Measurements from ENCODE around the gene ANKRD30B. TPM values are rescaled to one million over a fixed set of nuclear protein-coding genes. Genes with fewer than 3 reads are reported as not detected.

ANKRD30B gene
- total and polyA plus RNA-seq, 2 of the 8 experiments (the other 6 are each of a cell fraction or from before 2014, with no cell fraction given): not detected

GRCh38 chr18:14769381-14769780, 21.4 kb downstream of the ANKRD30B start:
- H3K4ac ChIP-seq (replicated peaks; ENCODE audit: insufficient read length, low read depth, low read length): no peak overlapping the region
- no peak overlapping the region for H2BK15ac ChIP-seq (ENCODE audit: low read length)
- H3K79me1 ChIP-seq (ENCODE audit: low read depth, low read length): no peaks in the 10 kb centered on the region
- peaks cover 32 to 37% of the 10 kb centered on the region in 2 experiments for H3K9me3 ChIP-seq (ENCODE audit: insufficient read depth in 2 of 2, low read depth in 1 of 2, low read length in 1 of 2)
- no peak overlapping the region for H3K9ac ChIP-seq (replicated peaks in 1 of 4; ENCODE audit: extremely low read depth in 1 of 4, low read depth in 3 of 4, low read length in 3 of 4)
- FAIRE-seq (no peak), DNase-seq (ENCODE audit: low read depth in 1 of 2, low spot score in 2 of 2) (no peak)
- no peaks in the 10 kb centered on the region for H3K79me2 ChIP-seq (ENCODE audit: control insufficient read depth in 1 of 2, insufficient read depth in 2 of 2, low read length in 2 of 2)
- H2BK20ac ChIP-seq (ENCODE audit: low read length): no peak overlapping the region
- no peak overlapping the region for H2AFZ ChIP-seq (ENCODE audit: low read length)
- no peak overlapping the region for H3K23ac ChIP-seq (ENCODE audit: insufficient read length)
- H3K4me1 ChIP-seq (replicated peaks in 1 of 4; ENCODE audit: control insufficient read depth in 3 of 4, insufficient read depth in 4 of 4, low read length in 3 of 4): no peaks in the 10 kb centered on the region
- no peak overlapping the region for H3K56ac ChIP-seq (replicated peaks; ENCODE audit: insufficient read length, low read depth, low read length)
- H3K27ac ChIP-seq (ENCODE audit: low read depth, low read length): no peak overlapping the region
- H3K18ac ChIP-seq (ENCODE audit: extremely low read depth, low read length): no peak overlapping the region
- H3K23me2 ChIP-seq (ENCODE audit: low read depth, low read length): no peaks in the 10 kb centered on the region
- ChIA-PET CTCF (ENCODE audit: partially characterized antibody) (no interaction called here), POLR2A (ENCODE audit: partially characterized antibody) (no interaction called here)
- no peak overlapping the region for H2BK120ac ChIP-seq (replicated peaks; ENCODE audit: low read depth, low read length)
- no peak overlapping the region for H2AK5ac ChIP-seq (ENCODE audit: low read depth, low read length)
- H4K20me1 ChIP-seq (replicated peaks in 1 of 2; ENCODE audit: control insufficient read depth in 1 of 2, insufficient read depth in 2 of 2, low read length in 2 of 2): no peaks in the 10 kb centered on the region
- no peak overlapping the region for H3K4me2 ChIP-seq (ENCODE audit: insufficient read depth in 1 of 2, low read depth in 2 of 2, low read length in 2 of 2)
- no peak overlapping the region for H4K8ac ChIP-seq (ENCODE audit: extremely low read depth, insufficient read depth, low read length)
- H3K14ac ChIP-seq (ENCODE audit: insufficient read length): no peak overlapping the region
- H3K27me3 ChIP-seq (replicated peaks in 1 of 4; ENCODE audit: control insufficient read depth in 3 of 4, extremely low read depth in 1 of 4, insufficient read depth in 3 of 4, low read length in 3 of 4): no peaks in the 10 kb centered on the region
- H4K5ac ChIP-seq (ENCODE audit: insufficient read length, low read depth, low read length): no peak overlapping the region
- no peak overlapping the region for H4K91ac ChIP-seq (replicated peaks; ENCODE audit: insufficient read length, low read length)
- H3K4me3 ChIP-seq (ENCODE audit: extremely low read depth in 1 of 4, insufficient read depth in 2 of 4, low read depth in 3 of 4, low read length in 4 of 4): no peak overlapping the region
- 90% methylated on average over 2 of the region's 2 CpGs; no CpG with 5 or more reads in 1 of the 2 experiments for WGBS, 2 experiments (ENCODE audit: extremely low coverage in 1 of 2, insufficient coverage in 1 of 2, insufficient read length in 1 of 2, insufficient replicate concordance in 2 of 2, low coverage in 1 of 2, low lambda C conversion rate in 2 of 2, missing lambda C conversion rate in 1 of 2)
- no peak overlapping the region for H2BK5ac ChIP-seq (ENCODE audit: low read depth, low read length)
- no peak overlapping the region for H2BK12ac ChIP-seq (ENCODE audit: low read depth, low read length)
- no peaks in the 10 kb centered on the region for H3K36me3 ChIP-seq (ENCODE audit: control insufficient read depth in 2 of 4, insufficient read depth in 4 of 4, low read length in 3 of 4)
- no peak for TF ChIP-seq CTBP2 (IDR thresholded peaks at IDR 0.05; ENCODE audit: borderline replicate concordance, insufficient read depth, insufficient read length, low read length)
- TF ChIP-seq EZH2 (IDR thresholded peaks at IDR 0.05; ENCODE audit: low read depth, low read length, severe bottlenecking): no peak
- TF ChIP-seq RAD21 (IDR thresholded peaks at IDR 0.05 in 1 of 2, conservative IDR thresholded peaks at IDR 0.05 in 1 of 2; ENCODE audit: low read depth in 2 of 2, low read length in 2 of 2): no peak
- TF ChIP-seq POLR2A (IDR thresholded peaks at IDR 0.05; ENCODE audit: control extremely low read depth in 1 of 2, low read depth in 2 of 2, low read length in 2 of 2): no peak
- TF ChIP-seq CBX5 (IDR thresholded peaks at IDR 0.05; ENCODE audit: low read depth, low read length): no peak
- no peak for TF ChIP-seq CREB1 (IDR thresholded peaks at IDR 0.05)
- TF ChIP-seq KDM5A (IDR thresholded peaks at IDR 0.05; ENCODE audit: low read length): no peak
- TF ChIP-seq GTF2F1 (IDR thresholded peaks at IDR 0.05; ENCODE audit: borderline replicate concordance, low read depth, low read length): no peak
- no peak for TF ChIP-seq CTCF (IDR thresholded peaks at IDR 0.05; ENCODE audit: control extremely low read depth in 1 of 3, insufficient read depth in 1 of 3, low read depth in 1 of 3, low read length in 3 of 3)
- no peak for TF ChIP-seq E2F6 (IDR thresholded peaks at IDR 0.05)
- no peak for TF ChIP-seq ASH2L (IDR thresholded peaks at IDR 0.05; ENCODE audit: low read length)
